HG03571 (cell line): Measurements from ENCODE around the gene IMMP2L.
"Not testable (repeated sequence)": the region's sequence is repeated elsewhere in the genome, so short reads cannot be mapped to it uniquely, and the experiment has no call there.

ENCODE experiments used
- ATAC-seq: cut with Tn5 transposase; IDR thresholded peaks from one replicate; pipeline ENCODE4 v1.9.1; 2021; ENCODE audit not compliant: unreplicated experiment

The IMMP2L gene

DNA sequence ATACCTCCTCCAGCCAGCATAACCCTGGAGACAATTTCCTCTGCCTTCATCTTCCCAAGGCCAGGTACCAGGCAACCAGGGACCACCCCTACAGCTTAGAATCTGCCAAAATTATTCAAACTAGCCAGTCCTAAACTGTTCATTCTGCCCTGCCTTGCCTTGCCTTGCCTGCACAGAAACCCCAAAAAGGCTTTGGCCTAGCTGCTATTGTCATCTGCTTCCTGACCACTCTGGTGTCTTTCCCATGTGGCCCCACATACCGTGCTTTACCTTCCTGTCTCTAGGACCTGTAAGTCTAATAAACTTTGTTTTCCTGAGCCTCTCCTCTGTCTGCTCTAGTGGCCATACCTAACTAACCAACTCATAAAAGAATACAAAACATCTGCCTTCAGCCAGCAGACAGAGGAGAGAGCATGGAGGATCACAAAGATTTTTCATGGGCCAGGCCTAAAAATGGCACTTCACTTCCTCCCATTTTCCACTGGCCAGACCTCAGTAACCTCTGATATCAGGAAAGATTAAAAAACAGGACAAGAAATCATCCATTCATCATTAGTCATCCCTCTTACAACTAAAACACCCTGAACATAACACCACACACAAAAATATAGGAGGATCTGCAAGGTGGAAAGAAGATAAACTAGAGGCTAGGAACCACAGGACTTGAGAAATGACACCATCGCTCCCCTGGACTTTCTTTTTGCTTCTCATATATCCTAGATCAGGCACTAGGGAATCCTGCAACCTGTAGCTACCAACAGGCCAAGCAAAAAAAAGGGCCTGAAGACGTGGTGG is 51.5 kb downstream of the IMMP2L start:
- ATAC-seq, result no peak

DNA sequence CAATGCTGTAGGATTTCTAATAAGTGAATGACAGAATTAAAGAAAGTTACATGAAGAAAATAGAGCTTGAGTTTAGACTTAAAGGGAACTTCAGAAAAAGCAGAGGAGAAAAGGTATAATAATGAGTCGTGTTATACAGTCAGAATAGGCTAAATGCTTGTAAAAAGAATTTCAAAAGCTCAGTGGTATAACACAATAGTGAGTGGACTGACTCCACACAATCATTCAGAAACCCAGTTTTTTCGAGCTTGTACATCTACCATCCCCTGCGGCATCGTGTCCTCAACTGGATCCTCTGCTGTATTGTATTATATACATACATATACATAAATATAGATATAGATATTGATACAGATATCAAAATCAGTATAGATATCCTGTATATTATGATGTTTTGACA is 52.2 kb downstream of the IMMP2L start:
- no peak for ATAC-seq

DNA sequence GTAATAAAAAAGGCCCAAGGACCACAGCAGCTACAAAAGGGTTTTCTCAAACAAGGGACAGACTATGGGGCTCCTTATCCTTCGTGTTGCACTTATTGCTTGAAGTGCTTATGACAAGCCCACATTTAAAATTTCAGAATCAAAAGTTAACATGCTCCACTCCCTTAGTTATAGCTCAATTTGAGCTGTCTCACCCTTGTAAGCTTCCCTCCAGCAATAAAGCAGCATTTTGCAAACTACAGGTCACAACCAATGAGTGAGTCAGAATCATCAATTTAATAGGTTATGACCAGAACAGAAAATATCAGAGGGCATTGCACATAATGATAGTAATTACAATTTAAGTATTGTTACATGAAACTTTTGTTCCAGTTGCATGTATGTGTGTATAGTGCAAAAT is 53.0 kb downstream of the IMMP2L start:
- ATAC-seq, result no peak

DNA sequence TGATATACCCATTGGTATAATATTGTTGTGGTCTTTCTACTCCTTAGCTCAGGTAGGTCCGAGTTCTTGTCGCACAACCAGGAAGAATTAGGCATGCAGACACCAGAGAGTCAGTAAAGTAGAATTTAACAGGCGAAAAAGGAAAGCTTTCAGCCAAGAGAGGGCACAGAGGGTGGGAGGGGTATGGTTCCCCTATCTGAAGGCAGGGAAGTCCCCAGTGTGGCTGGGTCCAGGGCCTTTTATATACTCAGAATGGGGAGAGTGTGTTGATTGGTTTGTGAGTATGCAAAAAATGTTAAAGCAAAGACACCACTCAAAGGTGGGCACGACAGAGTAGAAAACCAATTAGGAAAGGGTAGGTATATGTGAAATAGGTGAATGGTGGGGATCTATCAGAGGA is 53.9 kb downstream of the IMMP2L start:
- ATAC-seq, result peak; percentile 69

DNA sequence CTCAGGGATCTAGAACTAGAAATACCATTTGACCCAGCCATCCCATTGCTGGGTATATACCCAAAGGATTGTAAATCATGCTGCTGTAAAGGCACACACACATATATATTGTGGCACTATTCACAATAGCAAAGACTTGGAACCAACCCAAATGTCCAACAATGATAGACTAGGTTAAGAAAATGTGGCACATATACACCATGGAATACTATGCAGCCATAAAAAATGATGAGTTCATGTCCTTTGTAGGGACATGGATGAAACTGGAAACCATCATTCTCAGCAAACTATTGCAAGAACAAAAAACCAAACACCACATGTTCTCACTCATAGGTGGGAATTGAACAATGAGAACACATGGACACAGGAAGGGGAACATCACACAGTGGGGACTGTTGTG is 56.9 kb downstream of the IMMP2L start:
- not testable (repeated sequence) for ATAC-seq

DNA sequence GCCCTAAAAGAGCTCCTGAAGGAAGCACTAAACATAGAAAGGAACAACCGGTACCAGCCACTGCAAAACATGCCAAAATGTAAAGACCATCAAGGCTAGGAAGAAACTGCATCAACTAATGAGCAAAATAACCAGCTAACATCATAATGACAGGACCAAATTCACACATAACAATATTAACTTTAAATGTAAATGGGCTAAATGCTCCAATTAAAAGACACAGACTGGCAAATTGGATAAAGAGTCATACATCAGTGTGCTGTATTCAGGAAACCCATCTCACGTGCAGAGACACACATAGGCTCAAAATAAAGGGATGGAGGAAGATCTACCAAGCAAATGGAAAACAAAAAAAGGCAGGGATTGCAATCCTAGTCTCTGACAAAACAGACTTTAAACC is 60.5 kb downstream of the IMMP2L start:
- ATAC-seq, result not testable (repeated sequence)

DNA sequence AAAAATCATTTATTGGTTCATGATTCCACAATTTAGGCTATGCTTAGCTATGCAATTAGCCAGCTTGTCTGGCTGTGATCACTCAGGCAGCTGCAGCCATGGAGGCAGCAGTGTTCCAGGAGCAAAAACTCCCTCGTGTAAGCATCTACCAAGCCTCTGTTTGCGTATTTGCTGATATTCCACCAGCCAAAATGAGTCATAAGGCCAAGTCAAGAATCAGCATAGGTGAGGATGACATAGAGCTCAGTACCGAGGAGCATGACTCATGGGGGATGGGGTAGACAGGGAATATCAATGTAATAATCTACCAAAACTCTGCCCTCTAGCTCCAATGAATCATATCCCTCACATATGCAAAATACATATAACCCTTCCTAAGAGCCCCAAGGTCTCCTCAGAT is 63.3 kb downstream of the IMMP2L start:
- ATAC-seq, result no peak

DNA sequence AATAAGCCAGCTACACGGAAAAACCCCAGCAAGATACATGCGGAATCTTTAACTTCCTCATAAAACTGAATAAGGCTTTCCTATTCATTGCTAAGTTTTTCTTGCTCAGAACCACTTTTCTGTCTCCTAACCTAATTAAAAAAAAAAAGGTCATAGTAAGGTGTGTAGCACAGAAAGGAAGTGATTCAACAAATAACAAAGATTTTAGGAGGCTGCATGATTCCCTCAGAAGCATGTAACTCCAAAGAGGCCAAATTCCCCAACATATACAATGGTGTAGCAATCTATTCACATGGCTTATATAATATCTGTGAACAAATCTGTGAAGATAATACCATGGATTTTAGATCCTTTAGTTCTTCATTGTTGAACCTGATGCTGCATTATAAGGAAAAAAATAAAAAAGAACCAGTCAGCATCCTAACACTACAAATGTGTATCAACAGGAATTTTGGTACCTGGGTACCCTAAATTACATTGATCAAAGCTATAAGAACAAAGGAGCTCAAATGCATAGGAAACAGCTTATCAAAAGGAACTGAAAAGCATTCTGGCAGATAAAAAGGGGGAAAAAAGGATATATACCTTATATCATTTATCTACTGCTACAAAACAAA is 63.8 kb downstream of the IMMP2L start:
- no peak for ATAC-seq

DNA sequence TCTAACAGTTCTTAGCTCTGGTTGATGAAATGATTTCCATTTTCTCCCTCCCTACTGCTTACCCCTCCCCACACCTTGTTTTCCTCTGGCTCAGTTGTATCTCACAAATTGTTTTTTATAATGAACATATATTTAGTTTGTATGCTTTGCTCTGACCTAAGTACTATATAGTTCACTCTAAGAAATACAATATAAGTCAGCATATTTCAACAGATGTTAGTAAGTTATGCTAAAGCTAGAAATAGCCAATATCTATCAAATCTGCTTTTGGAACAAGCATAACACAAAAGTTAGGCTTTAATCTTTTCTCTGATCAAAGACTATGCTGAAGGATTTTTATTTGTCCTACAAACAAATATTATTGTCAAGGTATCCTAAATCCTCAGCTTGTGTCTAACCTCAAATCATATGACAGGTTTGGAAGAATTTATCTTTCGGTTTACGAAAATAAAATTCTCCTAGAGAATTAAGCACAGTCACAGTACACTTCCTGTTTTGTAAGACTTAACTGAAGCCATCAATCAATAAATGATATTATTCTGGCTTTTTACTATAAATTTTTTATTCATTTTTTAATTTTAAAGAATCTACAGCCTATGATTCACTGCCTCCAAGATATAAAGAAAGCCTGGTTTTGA is 67.0 kb downstream of the IMMP2L start:
- no peak for ATAC-seq

DNA sequence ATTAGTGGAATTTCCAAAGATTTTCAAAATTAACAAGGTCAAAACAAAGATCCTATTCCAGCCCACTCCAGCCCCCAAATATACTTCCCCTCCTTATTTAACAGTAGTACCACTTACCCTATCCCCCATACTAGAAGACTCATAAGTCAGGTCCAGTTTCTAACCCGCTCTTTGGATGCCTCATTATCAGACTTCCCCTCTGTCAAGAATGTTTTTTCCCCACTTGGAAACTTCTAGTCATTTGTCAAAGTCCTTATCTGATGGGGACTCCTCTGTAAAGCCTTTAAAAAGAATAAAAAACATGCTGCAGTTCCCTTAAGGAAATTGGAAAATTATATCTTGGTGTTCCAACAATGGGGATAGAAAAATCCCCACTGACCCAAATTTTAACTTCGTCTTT is 70.1 kb downstream of the IMMP2L start:
- ATAC-seq, result no peak

DNA sequence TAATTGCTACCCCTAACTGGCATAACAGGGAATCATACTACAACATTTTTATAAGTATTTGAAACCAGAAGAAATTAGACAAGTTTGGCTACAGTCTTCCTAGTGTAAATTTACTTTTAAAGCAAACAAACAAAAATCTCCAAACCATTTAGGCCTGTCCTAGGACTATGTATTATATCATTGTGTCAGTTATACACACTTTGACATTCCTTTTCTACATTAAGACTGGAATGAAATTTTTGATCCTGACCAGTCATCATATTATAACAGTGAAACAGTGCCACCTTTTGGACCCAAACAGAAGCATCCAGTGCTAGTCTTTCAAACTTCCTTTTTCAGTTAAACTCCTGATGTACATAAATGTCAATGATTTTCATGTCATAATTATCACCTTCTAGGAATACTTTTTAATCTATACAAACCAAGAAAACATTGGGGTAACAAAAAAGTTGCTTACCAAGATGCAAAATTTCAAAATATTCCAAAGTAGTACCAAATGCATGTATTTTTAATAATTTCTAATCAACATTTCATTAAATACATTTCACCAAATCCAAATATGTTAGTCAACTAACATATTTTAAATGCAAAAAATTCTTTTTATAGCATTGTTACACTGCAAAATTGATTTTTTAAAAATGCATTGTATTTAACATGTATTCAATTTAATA is 75.7 kb downstream of the IMMP2L start:
- ATAC-seq, result peak; percentile 71

DNA sequence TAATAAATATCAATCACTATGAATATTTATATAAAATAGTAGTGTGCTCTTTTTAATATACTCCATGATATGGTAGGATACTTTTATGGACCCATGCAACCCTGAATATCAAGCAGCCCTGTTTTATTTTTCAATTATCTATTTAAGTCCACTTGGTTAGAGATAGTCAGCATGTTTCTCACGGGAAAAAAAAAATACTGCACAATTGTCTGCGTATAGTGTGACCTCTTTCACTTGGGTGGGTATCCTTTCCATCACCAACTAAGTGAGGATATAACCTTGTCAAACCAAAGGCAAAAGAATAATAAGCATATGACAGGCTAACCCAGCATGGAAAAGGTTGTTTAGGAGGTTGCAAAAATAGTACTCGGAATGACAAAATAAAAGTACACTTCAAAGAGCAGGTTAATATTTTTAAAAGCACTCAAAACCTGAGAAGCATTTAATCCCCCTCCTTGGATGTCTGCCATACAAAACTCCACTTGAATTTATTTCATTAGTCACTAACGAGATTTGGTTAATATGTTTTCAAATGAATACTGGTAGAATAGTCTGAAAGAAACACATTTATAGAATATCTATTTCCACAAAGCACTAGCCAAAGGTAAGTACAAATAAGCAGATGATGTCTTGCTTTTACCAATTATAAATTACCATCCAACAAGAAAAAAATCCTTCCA is 76.5 kb downstream of the IMMP2L start:
- ATAC-seq, result no peak

DNA sequence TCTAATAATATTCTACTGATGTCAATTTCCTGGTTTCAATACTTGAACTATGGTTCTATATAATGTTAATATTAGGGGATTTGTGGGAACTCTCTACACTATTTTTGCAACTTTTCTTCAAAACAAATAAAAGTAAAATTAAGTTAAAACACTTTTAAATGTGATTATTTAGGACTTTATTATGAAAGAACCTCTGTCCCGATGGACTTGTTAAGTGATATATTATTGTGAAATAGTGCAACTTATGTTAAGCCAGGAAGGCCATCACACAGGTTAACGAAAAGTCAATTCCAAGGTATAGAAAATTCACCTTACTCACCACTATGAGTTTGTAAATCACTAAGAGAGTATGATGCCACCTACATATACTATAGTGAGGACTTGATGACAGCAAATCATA is 79.2 kb downstream of the IMMP2L start:
- ATAC-seq, result no peak

DNA sequence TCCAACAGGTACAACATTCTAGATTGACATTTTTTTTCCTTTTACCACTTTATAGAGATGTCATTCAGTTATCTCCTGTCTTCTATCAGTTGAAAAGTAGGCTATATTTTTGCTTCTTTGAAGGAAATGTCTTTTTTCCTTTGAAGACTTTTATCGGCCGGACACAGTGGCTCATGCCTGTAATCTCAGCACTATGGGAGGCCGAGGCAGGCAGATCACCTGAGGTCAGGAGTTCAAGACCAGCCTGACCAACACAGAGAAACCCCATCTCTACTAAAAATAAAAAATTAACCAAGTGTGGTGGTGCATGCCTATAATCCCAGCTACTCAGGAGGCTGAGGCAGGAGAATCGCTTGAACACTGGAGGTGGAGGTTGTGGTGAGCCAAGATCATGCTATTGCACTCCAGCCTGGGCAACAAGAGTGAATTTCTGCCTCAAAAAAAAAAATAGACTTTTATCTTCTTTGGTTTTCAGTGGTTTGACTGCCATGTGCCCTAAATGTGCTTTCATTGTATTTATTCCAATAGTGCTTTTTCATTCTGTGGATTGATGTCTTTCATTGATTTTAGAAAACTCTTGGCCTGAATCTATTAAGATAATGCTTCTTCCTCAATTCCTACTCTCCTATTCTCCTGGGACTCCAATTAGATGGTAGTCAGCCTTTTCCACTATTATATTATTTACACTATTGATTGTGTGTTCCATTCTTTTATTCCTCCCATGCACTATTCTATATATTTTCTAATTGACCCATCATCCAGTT is 84.6 kb downstream of the IMMP2L start:
- no peak for ATAC-seq

DNA sequence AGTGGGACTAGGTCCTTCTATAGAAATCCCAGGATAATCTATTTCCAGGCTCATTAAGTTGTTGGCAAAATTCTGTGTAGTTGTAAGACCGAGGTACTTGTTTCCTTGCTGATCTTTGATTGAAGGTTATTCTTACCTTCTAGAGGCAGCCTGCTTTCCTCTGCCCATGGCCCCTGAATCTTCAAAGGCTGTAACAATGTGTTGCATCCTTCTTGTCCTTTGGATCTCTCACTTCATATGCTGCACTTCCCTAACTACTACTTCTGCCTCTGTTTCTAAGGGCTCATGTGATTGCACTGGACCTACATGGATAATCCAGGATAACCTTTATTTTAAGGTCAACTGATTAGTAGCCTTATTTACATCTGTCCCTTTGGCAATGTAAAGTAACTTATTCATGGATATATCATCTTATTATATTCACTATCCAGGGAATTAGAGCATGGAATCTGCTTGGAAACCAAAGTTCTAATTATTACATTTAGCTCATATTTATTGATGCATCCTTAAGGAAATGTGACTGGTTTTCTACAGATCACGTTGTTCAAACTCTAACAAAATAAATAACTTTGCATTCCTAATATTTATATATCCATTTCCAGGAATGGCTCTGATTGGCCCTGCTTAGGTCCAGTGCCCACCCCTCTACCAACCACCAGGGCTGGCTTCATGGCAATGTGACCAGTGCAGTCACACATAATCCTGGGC is 85.6 kb downstream of the IMMP2L start:
- no peak for ATAC-seq

DNA sequence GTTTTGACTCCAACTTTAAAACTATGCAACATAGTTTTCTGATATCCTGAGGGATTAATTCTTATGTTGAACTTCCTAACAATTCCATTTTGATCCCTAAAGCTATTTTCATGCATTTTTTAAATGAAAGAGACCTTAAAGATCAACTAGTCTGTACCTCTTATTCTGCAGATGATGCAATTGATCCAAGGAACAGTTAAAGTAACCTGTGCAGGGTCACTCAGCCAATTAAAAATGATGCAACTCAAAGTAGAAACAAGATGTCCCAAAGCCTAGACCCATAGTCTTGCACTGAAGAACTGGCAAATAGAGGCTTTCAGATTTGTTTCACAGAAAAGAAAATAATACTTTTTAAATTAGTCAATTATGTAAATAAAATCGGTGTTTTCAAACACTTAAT is 86.3 kb downstream of the IMMP2L start:
- ATAC-seq, result no peak

DNA sequence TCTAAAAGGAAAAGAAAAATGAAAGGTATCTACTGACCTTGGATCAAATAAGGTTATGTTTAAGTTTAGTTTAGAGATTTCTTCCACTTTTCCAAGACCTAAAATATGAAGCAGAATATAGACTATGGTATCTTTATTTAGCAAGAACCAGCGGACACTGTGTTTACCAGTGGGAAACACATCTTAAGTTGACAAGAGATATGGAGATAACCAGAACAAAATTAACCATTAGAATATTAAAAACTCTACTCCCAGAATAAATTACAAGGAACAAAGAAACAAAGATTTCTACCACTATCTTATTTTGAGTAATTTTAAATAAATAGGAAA is 86.9 kb downstream of the IMMP2L start:
- no peak for ATAC-seq

DNA sequence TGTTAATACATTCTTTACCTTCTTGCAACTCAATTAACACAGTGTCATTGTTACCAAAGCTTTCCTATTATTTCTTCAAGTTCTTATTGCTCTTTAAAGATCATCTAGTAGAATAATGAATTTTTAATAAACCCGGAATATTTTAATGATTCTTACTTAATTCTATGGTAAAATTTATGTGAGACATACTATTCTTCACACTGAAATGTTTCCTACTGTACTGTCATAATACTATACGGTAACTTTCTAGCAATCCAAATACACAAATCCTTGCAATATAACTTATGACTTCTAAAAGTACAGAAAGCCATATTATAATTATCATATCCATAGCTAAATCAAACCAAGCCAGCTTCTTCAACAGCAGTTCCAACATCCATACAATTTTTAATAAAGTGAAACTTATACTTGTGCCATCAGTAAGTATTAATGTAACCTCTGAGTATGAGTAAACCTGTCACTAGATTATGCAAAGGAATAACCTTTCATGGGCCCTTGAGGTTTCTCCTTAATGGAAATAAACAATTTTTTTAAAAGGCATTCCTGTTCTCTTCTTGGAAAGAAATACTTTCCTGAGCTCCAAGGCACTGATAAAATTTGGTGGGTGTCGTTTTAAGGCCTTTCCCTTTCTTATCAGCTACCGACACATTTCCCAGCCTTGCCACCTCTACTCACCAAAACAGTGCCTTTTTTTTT is 87.4 kb downstream of the IMMP2L start:
- no peak for ATAC-seq

DNA sequence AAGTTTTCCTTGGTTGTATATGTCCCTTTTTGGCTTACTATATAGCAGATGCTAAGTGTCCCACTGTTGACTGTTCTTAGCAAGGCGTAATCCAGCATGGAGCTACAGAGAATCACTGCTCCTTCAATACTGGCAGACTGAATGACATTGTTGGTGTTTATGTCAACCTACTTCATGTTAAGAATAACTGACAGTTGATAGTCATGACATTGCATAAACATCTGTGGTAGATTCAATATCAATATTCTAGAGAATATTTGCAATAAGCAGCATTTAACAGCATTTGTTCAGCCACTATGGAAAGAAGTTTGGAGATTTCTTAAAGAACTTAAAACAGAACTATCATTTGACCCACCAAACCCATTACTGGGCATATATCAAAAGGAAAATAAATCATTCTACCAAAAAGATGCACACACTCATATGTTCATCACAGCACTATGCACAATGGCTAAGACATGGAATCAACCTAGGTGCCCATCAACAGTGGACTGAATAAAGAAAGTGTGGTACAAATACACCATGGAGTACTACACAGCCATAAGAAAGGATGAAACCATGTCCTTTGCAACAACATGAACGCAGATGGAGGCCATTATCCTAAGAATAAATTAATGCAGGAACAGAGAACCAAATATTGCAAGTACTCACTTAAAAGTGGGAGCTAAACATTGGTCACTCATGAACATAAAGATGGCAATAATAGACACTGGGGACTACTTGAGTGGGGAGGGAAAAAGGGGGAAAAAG is 88.7 kb downstream of the IMMP2L start:
- no peak for ATAC-seq
